ENCODE measurements around the gene NOS2.
"Not testable (repeated sequence)": the region's sequence is repeated elsewhere in the genome, so short reads cannot be mapped to it uniquely, and the experiment has no call there.

DNA sequence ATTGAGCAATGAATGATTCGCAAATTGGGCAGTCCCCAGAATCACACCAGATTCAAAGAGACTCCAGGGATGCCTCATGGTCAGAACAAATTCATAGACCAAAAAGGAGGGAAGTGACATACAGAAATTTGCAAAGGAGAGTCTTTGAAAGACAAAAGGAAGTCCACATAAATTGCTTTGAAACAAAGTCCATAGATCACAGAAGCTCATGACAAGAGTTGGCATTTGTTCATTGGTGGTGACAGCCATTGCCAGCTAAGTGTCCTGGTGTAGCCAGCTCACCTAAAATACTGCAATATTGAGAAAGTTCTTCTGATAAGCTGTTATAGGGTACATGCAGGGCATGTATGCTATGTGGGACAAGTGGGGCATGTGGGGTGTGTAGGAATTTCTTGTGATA lies 37.4 kb upstream of the NOS2 start:
- TF ChIP-seq, protein P1, sequence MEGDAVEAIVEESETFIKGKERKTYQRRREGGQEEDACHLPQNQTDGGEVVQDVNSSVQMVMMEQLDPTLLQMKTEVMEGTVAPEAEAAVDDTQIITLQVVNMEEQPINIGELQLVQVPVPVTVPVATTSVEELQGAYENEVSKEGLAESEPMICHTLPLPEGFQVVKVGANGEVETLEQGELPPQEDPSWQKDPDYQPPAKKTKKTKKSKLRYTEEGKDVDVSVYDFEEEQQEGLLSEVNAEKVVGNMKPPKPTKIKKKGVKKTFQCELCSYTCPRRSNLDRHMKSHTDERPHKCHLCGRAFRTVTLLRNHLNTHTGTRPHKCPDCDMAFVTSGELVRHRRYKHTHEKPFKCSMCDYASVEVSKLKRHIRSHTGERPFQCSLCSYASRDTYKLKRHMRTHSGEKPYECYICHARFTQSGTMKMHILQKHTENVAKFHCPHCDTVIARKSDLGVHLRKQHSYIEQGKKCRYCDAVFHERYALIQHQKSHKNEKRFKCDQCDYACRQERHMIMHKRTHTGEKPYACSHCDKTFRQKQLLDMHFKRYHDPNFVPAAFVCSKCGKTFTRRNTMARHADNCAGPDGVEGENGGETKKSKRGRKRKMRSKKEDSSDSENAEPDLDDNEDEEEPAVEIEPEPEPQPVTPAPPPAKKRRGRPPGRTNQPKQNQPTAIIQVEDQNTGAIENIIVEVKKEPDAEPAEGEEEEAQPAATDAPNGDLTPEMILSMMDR (IDR thresholded peaks at IDR 0.05; ENCODE audit: insufficient read depth, low read length, poor library complexity, severe bottlenecking) = not testable (repeated sequence)
- TF ChIP-seq EZH2phosphoT487 (conservative IDR thresholded peaks at IDR 0.05; ENCODE audit: low read length) = not testable (repeated sequence)

Data from SU-DHL-6 (cell line).